Esophagus muscularis mucosa (tissue), 4 donors: ENCODE measurements around the gene CRACDL. TPM values are rescaled to one million over a fixed set of nuclear protein-coding genes. Genes with fewer than 3 reads are reported as not detected.
"Not testable (repeated sequence)": the region's sequence is repeated elsewhere in the genome, so short reads cannot be mapped to it uniquely, and the experiment has no call there.

Experiments used
- DNase-seq: peaks from one replicate; pipeline ENCODE4 v3.0.0-alpha.2; 2017; ENCODE audit errors: extremely low spot score
- H3K27ac ChIP-seq, 4 donors: fragments of 200-600 bp; sonication (generic); replicated peaks in 1 of 4; 1 replicate in 3 of 4; 2 replicates in 1 of 4; pipeline ENCODE4 v1.5.1; 2016 to 2019; ENCODE audit warnings: mild to moderate bottlenecking in 1 of 4
- H3K27me3 ChIP-seq, 4 donors: fragments of 200-600 bp; sonication (generic); one replicate each; pipeline versions ENCODE4 v1.5.1 to v1.6.0; 2016 to 2019
- H3K36me3 ChIP-seq, 4 donors: fragments of 200-600 bp; sonication (generic); one replicate each; pipeline ENCODE4 v1.5.1; 2016 to 2019
- H3K4me1 ChIP-seq, 4 donors: fragments of 200-600 bp; sonication (generic); one replicate each; pipeline ENCODE4 v1.5.1; 2016 to 2019
- H3K4me3 ChIP-seq, 4 donors: fragments of 200-600 bp; sonication (generic); 1 replicate in 2 of 4; 2 replicates in 2 of 4; pipeline ENCODE4 v1.5.1; 2016 to 2019; ENCODE audit warnings: mild to moderate bottlenecking in 4 of 4, moderate library complexity in 1 of 4
- H3K9me3 ChIP-seq, 4 donors: fragments of 200-600 bp; sonication (generic); 1 replicate in 3 of 4; 2 replicates in 1 of 4; pipeline ENCODE4 v1.5.1; 2016 to 2019
- CTCF ChIP-seq, 3 experiments: fragments of 200-600 bp in 2 of 3; fragments of 450-650 bp in 1 of 3; sonication (generic) in 2 of 3; IDR thresholded peaks; one replicate each; pipeline ENCODE4 v1.5.1; 2017 to 2019; ENCODE audit warnings: antibody characterized with exemption in 3 of 3, mild to moderate bottlenecking in 2 of 3, moderate library complexity in 1 of 3
- EP300 ChIP-seq: sonication (generic); formaldehyde crosslinking; IDR thresholded peaks from one replicate; pipeline ENCODE4 v1.6.1; 2017; ENCODE audit warnings: antibody characterized with exemption
- POLR2A ChIP-seq: fragments of 450-650 bp; IDR thresholded peaks from one replicate; pipeline ENCODE4 v1.6.1; 2017; ENCODE audit warnings: antibody characterized with exemption, moderate library complexity, mild to moderate bottlenecking, low read depth
- POLR2AphosphoS5 ChIP-seq, 2 donors: sonication (generic); formaldehyde crosslinking; IDR thresholded peaks; one replicate each; pipeline ENCODE4 v1.6.1; 2017; ENCODE audit warnings: antibody characterized with exemption in 2 of 2
- WGBS: methylation state at CpG from one replicate; pipeline ENCODE4 v1.1.5; 2018; 5-methylcytosine and 5-hydroxymethylcytosine counted together
- intact Hi-C: fragments of 100-400 bp; cut with DNase I; formaldehyde crosslinking; loops from one replicate; pipeline ENCODE4 v1.15.1; 2023
- total RNA-seq, 4 donors: library from RNA; depleted of rRNA; stranded (reverse); fragments of >200 nt; gene quantifications; one replicate each; pipeline versions ENCODE4 v1.1.0 to v1.2.1, GENCODE V29; 2016

The CRACDL gene
- total RNA-seq, 4 donors from 2014 or later, result 1.7 to 4.7 (median 3.3) TPM

- Histone ChIP-seq H3K4me3 (no peak overlapping the region), H3K27ac (no peak overlapping the region), H3K36me3 (no peaks in the 10 kb centered on the region), H3K4me1 (no peaks in the 10 kb centered on the region), H3K27me3 (no peaks in the 10 kb centered on the region), H3K9me3 (no peaks in the 10 kb centered on the region)
- WGBS, result 91% methylated on average over 18 of the region's 25 CpGs
- TF ChIP-seq EP300 (no peak), POLR2A (no peak), CTCF (IDR thresholded peaks at IDR 0.05) (no peak), POLR2AphosphoS5 (IDR thresholded peaks at IDR 0.05) (no peak)
- intact Hi-C loops, result no loop called here
- DNase-seq, result peak; percentile 91
Measured at GRCh38 chr2:98902209-98903063, 33.6 kb downstream of the CRACDL start.

GRCh38 chr2:98901702-98902101 lies 34.3 kb downstream of the CRACDL start:
- WGBS, result 89% methylated on average over 11 of the region's 11 CpGs

DNA sequence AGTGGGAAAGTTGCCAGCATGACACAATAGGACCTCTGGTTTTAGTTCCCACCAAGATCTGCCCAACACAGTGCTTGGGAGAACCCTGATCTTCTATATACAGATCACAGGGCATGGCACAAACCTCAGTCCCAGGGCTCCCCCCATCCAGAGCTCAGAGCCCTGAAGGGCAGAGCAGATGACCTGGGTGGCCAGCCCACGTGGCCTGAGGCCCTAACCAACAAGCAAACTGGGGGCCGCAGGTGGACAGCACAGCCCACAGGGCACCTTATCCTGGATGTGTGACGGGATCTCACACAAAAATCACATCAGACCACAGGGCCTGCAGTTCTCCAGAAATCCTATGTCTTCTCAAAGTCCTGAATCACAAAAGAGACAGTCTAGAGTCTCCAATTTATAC lies 34.7 kb downstream of the CRACDL start:
- H3K36me3 ChIP-seq, result no peaks in the 10 kb centered on the region
- no peaks in the 10 kb centered on the region for H3K4me1 ChIP-seq
- no peak overlapping the region for H3K4me3 ChIP-seq
- H3K9me3 ChIP-seq, result no peaks in the 10 kb centered on the region
- intact Hi-C loops, result no loop called here
- WGBS, result no CpG with 5 or more reads among the region's 3 CpGs
- peak; percentile 81 for DNase-seq
- TF ChIP-seq POLR2AphosphoS5 (IDR thresholded peaks at IDR 0.05) (no peak), POLR2A (no peak), CTCF (IDR thresholded peaks at IDR 0.05) (no peak), EP300 (no peak)
- no peak overlapping the region for H3K27ac ChIP-seq
- no peaks in the 10 kb centered on the region for H3K27me3 ChIP-seq

More at GRCh38 chr2:98901702-98902101, 34.3 kb downstream of the CRACDL start:
- DNase-seq, result peak; percentile 77
- Histone ChIP-seq H3K4me3 (no peak overlapping the region), H3K9me3 (no peaks in the 10 kb centered on the region), H3K4me1 (no peaks in the 10 kb centered on the region), H3K36me3 (no peaks in the 10 kb centered on the region), H3K27ac (no peak overlapping the region), H3K27me3 (no peaks in the 10 kb centered on the region)
- intact Hi-C loops, result no loop called here
- no peak for TF ChIP-seq POLR2AphosphoS5 (IDR thresholded peaks at IDR 0.05)
- TF ChIP-seq CTCF (IDR thresholded peaks at IDR 0.05), result no peak
- TF ChIP-seq EP300, result no peak
- TF ChIP-seq POLR2A, result no peak

DNA sequence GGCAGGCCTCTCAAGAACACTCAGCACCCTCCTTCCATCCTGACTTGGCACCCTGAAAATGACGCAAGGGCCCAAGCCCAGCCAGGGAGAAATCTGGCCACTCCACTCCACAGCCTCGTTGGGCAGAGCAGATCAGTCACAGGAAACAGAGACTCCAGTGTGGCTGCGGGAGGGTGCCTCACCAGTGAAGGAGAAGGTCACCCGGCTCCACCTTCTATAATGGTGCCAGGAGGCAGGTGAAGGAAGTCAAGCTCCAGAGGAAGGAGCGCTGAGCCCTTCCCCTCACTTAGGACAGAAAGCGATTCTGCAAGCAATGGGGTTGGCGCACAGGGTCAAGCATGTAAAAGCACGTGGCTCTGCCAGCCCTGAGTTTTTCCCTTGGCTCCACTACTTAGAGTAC lies 35.3 kb downstream of the CRACDL start:
- H3K4me3 ChIP-seq, result no peak overlapping the region
- intact Hi-C loops, result no loop called here
- peak; percentile 75 for DNase-seq
- TF ChIP-seq POLR2A (no peak), CTCF (IDR thresholded peaks at IDR 0.05) (no peak), EP300 (no peak), POLR2AphosphoS5 (IDR thresholded peaks at IDR 0.05) (no peak)
- H3K4me1 ChIP-seq, result no peaks in the 10 kb centered on the region
- H3K36me3 ChIP-seq, result no peaks in the 10 kb centered on the region
- 97% methylated on average over 4 of the region's 8 CpGs for WGBS
- no peak overlapping the region for H3K27ac ChIP-seq
- H3K9me3 ChIP-seq, result no peaks in the 10 kb centered on the region
- H3K27me3 ChIP-seq, result no peaks in the 10 kb centered on the region

GRCh38 chr2:98899703-98900078 lies 36.3 kb downstream of the CRACDL start:
- H3K4me1 ChIP-seq, H3K4me3 ChIP-seq, H3K9me3 ChIP-seq, DNase-seq, intact Hi-C loops, H3K36me3 ChIP-seq, H3K27ac ChIP-seq, H3K27me3 ChIP-seq: not testable (repeated sequence)
- WGBS, result 75% methylated on average over 2 of the region's 2 CpGs
